NCI-H2227 (cell line): ENCODE data around the gene OR7G3.

Source experiments
- DNase-seq: peaks from one replicate; lab custom pipeline; 2025; ENCODE audit not compliant: unreplicated experiment; lab: John Stamatoyannopoulos, UW

OR7G3 gene

GRCh38 chr19:9109959-9110358, 16.8 kb downstream of the OR7G3 start:
- DNase-seq, result no peak

DNA sequence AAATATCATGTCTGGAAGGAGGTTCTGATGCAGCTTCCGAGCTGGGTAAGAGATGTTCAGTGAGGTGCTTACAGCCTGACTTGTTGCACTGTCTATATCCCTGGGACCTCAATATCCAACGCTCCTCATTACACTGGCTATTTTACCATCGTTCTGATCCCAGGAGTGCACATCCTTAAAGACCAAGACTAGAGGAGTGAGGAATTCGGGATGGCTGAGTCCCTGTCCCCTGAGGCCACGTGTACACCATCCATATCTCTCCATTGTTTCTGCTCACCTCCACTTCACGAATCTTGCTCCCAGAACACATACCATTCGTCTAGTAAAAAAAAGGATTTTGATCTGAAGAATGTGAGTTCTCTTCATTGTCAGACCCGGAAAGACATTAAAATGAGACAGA, 19.4 kb downstream of the OR7G3 start, which contains the start of gene OR7G2:
TSS of gene OR7G2 (minus strand) at position 101 of the 400 bp plus-strand sequence. CDS start 4,232 bp downstream, outside the sequence.
- DNase-seq, result no peak

- DNase-seq, result no peak
Measured at GRCh38 chr19:9086761-9087160, 40.0 kb downstream of the OR7G3 start, which contains the start of gene OR1M1. TSS of gene OR1M1 (plus strand) at chr19:9087061. CDS start at chr19:9093245, 6,184 bp downstream.

DNA sequence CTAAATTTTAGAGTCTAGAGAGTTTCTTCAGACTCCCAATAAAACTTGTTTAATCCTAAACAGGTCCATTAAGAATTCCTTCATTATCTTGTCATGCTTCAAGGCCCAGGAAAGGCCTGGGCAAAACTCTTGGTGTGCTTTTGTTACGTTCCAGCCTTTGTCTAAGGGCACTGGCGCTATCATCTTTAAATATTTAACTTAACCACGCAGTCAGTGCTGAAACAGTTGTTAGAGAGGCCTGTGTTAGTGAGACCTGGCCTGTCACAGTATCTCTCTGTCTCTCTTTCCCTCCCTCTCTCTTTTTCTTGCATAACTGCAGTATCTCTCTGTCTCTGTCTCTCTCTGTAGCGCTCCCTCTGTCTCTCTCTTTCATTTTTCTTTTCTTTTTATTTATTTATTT, 48.1 kb downstream of the OR7G3 start:
- no peak for DNase-seq

DNA sequence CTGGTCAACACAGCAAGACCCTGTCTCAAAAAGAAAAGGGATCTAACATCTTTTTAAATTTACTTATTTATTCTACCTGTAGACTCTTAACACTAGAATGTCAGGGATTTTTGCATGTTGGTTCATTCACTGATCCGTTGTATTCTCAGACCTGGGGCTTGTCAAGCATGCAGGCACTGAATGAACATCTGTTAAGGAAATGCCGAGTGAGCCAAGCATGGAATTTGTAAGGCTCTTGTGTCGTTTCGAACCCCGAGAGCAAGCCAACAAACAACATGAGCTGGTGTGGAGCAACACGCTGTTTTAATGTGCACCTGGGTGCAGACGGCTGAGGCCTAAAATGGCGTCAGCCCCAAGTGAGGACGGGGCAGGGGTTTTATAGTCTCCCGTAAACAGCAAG, 49.8 kb downstream of the OR7G3 start:
- DNase-seq, result no peak
